ENCODE measurements around the gene RAP1GAP2.

RAP1GAP2 gene

GRCh38 chr17:3033741-3034577, 237.7 kb downstream of the RAP1GAP2 start:
- no peaks in the 10 kb centered on the region for H3K27me3 ChIP-seq
- no peaks in the 10 kb centered on the region for H3K9me3 ChIP-seq
- no peaks in the 10 kb centered on the region for H3K4me1 ChIP-seq
- peaks cover 4% of the 10 kb centered on the region; the same call in 1 of the 2 replicates for H3K36me3 ChIP-seq
- no peak for DNase-seq
- no peak for TF ChIP-seq CTCF (IDR thresholded peaks at IDR 0.05; ENCODE audit: low read depth, low read length)
- no peak overlapping the region for H3K4me3 ChIP-seq (ENCODE audit: low read depth, low read length)

GRCh38 chr17:3034578-3034920, 238.3 kb downstream of the RAP1GAP2 start:
- Histone ChIP-seq H3K4me3 (ENCODE audit: low read depth, low read length) (no peak overlapping the region), H3K4me1 (no peaks in the 10 kb centered on the region), H3K36me3 (peaks cover 4% of the 10 kb centered on the region; the same call in 1 of the 2 replicates), H3K27me3 (no peaks in the 10 kb centered on the region), H3K9me3 (no peaks in the 10 kb centered on the region)
- no peak for DNase-seq
- no peak for TF ChIP-seq CTCF (IDR thresholded peaks at IDR 0.05; ENCODE audit: low read depth, low read length)

GRCh38 chr17:3035256-3035967, 239.2 kb downstream of the RAP1GAP2 start:
- Histone ChIP-seq H3K9me3 (no peaks in the 10 kb centered on the region), H3K27me3 (no peaks in the 10 kb centered on the region), H3K4me3 (ENCODE audit: low read depth, low read length) (no peak overlapping the region), H3K36me3 (peaks cover 4% of the 10 kb centered on the region; the same call in 1 of the 2 replicates), H3K4me1 (no peaks in the 10 kb centered on the region)
- TF ChIP-seq CTCF (IDR thresholded peaks at IDR 0.05; ENCODE audit: low read depth, low read length), result no peak
- DNase-seq, result no peak

- Histone ChIP-seq H3K4me1 (no peaks in the 10 kb centered on the region), H3K9me3 (no peaks in the 10 kb centered on the region), H3K4me3 (ENCODE audit: low read depth, low read length) (no peak overlapping the region), H3K27me3 (no peaks in the 10 kb centered on the region), H3K36me3 (peaks cover under 1% of the 10 kb centered on the region; the same call in 1 of the 2 replicates)
- no peak for TF ChIP-seq CTCF (IDR thresholded peaks at IDR 0.05; ENCODE audit: low read depth, low read length)
- DNase-seq, result no peak
These were observed 239.7 kb downstream of the RAP1GAP2 start for GRCh38 chr17:3035968-3036280.

- no peak overlapping the region for H3K4me3 ChIP-seq (ENCODE audit: low read depth, low read length)
- H3K9me3 ChIP-seq, result no peaks in the 10 kb centered on the region
- TF ChIP-seq CTCF (IDR thresholded peaks at IDR 0.05; ENCODE audit: low read depth, low read length), result no peak
- no peaks in the 10 kb centered on the region for H3K4me1 ChIP-seq
- no peaks in the 10 kb centered on the region for H3K36me3 ChIP-seq
- H3K27me3 ChIP-seq, result no peaks in the 10 kb centered on the region
- no peak for DNase-seq
These were observed 240.6 kb downstream of the RAP1GAP2 start for GRCh38 chr17:3036800-3037199.

- no peak overlapping the region for H3K4me3 ChIP-seq (ENCODE audit: low read depth, low read length)
- TF ChIP-seq CTCF (IDR thresholded peaks at IDR 0.05; ENCODE audit: low read depth, low read length), result no peak
- no peaks in the 10 kb centered on the region for H3K27me3 ChIP-seq
- H3K36me3 ChIP-seq, result no peaks in the 10 kb centered on the region
- H3K4me1 ChIP-seq, result no peaks in the 10 kb centered on the region
- DNase-seq, result no peak
- no peaks in the 10 kb centered on the region for H3K9me3 ChIP-seq
These were observed 241.0 kb downstream of the RAP1GAP2 start for GRCh38 chr17:3037259-3037658.
